HFF-Myc (cell line): ENCODE results near the gene HSCB.
"Not testable (repeated sequence)": the region's sequence is repeated elsewhere in the genome, so short reads cannot be mapped to it uniquely, and the experiment has no call there.

Source experiments
- DNase-seq: peaks from one replicate; pipeline ENCODE4 v3.0.0-alpha.2; 2011; ENCODE audit warnings: low read depth; ENCODE audit errors: extremely low read depth
- H3K4me3 ChIP-seq: replicated peaks from 2 replicates; pipeline ENCODE4 v1.5.1; 2011; ENCODE audit warnings: low read depth, mild to moderate bottlenecking, control low read depth, low read length
- CTCF ChIP-seq: IDR thresholded peaks from 2 replicates; pipeline ENCODE4 v1.5.1; 2012; ENCODE audit warnings: mild to moderate bottlenecking, low read depth, low read length, control low read depth; ENCODE audit errors: missing control alignments

HSCB gene

DNA sequence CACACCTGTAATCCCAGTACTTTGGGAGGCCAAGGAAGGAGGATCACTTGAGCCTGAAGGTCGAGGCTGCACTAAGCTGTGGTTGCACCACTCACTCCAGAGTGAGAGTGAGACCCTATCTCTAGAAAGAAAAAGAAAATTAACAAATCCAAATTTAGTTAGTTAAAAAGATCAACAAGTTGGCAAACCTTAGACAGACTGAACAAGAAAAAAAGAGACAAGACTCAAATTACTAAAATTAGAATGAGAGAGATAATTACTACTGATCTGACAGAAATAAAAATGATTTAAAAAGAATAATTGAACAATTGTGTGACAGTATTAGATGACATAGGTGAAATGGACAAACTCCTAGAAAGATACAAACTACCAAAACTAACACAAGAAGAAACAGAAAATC, 13.8 kb upstream of the HSCB start:
- no peak for TF ChIP-seq CTCF
- no peak overlapping the region for H3K4me3 ChIP-seq
- DNase-seq, result no peak

- DNase-seq, result no peak
- H3K4me3 ChIP-seq, result no peak overlapping the region
- TF ChIP-seq CTCF, result no peak
Measured at GRCh38 chr22:28728621-28729313, 13.1 kb upstream of the HSCB start.

DNA sequence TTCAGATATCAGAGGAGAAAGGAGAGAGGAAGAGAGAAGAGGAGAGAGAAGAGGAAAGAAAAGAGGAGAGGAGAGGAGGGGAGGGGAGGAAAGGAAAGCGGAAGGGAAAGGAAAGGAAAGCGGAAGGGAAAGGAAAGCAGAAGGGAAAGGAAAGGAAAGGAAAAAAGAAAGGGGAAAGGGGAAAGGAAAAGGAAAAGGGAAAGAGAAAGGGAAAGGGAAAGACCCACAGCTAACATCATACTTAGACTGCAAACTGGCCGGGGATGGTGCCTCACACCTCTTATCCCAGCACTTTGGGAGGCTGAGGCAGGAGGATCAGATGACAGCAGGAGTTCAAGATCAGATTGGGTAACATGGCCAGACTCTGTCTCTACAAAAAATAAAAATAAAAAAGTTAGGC, 11.7 kb upstream of the HSCB start:
- no peak for TF ChIP-seq CTCF
- H3K4me3 ChIP-seq, result no peak overlapping the region
- DNase-seq, result no peak

DNA sequence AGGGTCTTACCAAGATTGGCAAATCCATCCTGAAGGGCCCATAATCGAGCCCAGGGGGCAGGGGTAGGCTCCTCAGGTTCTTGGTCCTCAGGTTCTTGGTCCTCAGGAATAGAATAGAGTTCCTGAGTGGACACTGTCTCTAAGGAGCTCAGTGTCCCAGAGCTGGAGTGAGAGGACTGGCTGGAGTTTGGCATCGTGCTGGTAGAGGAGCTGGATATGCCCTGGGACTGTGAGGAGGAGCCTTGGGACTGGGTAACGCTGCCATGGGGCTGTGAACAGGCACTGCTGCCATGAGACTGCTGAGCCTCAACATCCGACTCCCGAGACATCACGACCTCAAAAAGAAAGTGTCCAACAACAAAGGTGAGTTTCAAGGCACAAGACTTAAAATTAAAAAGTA, 7.4 kb upstream of the HSCB start:
- TF ChIP-seq CTCF, result no peak
- H3K4me3 ChIP-seq, result no peak overlapping the region
- DNase-seq, result no peak

- no peak for TF ChIP-seq CTCF
- no peak for DNase-seq
- no peak overlapping the region for H3K4me3 ChIP-seq
Measured at GRCh38 chr22:28736301-28737155, 5.3 kb upstream of the HSCB start.

- TF ChIP-seq CTCF, result no peak
- H3K4me3 ChIP-seq, result no peak overlapping the region
- no peak for DNase-seq
Measured at GRCh38 chr22:28737701-28738100, 4.1 kb upstream of the HSCB start.

GRCh38 chr22:28738876-28739275, 3.0 kb upstream of the HSCB start:
- DNase-seq, H3K4me3 ChIP-seq: not testable (repeated sequence)
